HG02759 (cell line): ENCODE data around the gene GON4L.
"Not testable (repeated sequence)": the region's sequence is repeated elsewhere in the genome, so short reads cannot be mapped to it uniquely, and the experiment has no call there.

Experiments used
- ATAC-seq: cut with Tn5 transposase; IDR thresholded peaks from one replicate; pipeline ENCODE4 v1.9.1; 2021; ENCODE audit warnings: mild to moderate bottlenecking, moderate library complexity; ENCODE audit not compliant: unreplicated experiment

The GON4L gene

GRCh38 chr1:155701675-155702074, 155.3 kb downstream of the GON4L start:
- ATAC-seq, result not testable (repeated sequence)
